Stomach smooth muscle (tissue), 2 donors: ENCODE results near the gene OR10D3.
"Not testable (repeated sequence)": the region's sequence is repeated elsewhere in the genome, so short reads cannot be mapped to it uniquely, and the experiment has no call there.

ENCODE experiments used
- H3K27ac ChIP-seq: one replicate; pipeline ENCODE4 v1.7.0; 2013; ENCODE audit warnings: mild to moderate bottlenecking, low read length, inconsistent platforms
- H3K27me3 ChIP-seq, 2 donors: one replicate each; pipeline ENCODE4 v1.7.0; 2013; ENCODE audit warnings: low read length in 2 of 2; ENCODE audit not compliant: insufficient read depth in 2 of 2, control insufficient read depth in 1 of 2
- H3K36me3 ChIP-seq, 2 donors: one replicate each; pipeline ENCODE4 v1.7.0; 2013; ENCODE audit warnings: low read length in 2 of 2; ENCODE audit not compliant: control insufficient read depth in 2 of 2, insufficient read depth in 2 of 2
- H3K4me1 ChIP-seq: one replicate; pipeline ENCODE4 v1.7.0; 2013; ENCODE audit warnings: low read length; ENCODE audit not compliant: control insufficient read depth, insufficient read depth
- H3K4me3 ChIP-seq, 2 donors: one replicate each; pipeline ENCODE4 v1.7.0; 2013; ENCODE audit warnings: low read length in 2 of 2
- H3K9ac ChIP-seq, 2 donors: one replicate each; pipeline ENCODE4 v1.7.0; 2013; ENCODE audit warnings: low read length in 2 of 2, mild to moderate bottlenecking in 1 of 2
- H3K9me3 ChIP-seq, 2 donors: one replicate each; pipeline ENCODE4 v1.7.0; 2013; ENCODE audit warnings: low read length in 2 of 2; ENCODE audit not compliant: control insufficient read depth in 2 of 2
- donor health status: healthy.
- donor health status: Pancreatic carcinoma.

The OR10D3 gene, protein sequence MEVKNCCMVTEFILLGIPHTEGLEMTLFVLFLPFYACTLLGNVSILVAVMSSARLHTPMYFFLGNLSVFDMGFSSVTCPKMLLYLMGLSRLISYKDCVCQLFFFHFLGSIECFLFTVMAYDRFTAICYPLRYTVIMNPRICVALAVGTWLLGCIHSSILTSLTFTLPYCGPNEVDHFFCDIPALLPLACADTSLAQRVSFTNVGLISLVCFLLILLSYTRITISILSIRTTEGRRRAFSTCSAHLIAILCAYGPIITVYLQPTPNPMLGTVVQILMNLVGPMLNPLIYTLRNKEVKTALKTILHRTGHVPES

DNA sequence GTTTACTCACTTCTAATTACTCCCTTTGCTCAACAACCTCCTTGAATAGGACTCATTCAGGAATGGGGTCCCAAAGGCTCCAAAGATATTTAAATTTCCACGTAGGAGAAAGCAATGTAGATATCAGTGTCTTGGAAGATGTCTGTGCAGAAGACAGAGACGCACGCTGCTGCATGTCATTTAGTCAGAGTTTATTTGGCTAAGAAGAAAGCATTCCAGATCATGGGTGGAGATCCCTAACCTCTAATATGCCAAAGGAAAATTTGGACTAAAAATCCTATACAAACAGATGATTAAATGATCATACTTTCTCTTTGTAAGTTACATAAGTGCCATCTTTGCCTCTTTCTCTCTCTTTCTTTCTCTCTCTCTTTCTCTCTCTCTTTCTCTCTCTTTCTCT lies at the start of gene OR10D3:
TSS of gene OR10D3 (plus strand) at position 278 of the 400 bp plus-strand sequence. CDS start 1,925 bp downstream, outside the sequence.
- Histone ChIP-seq H3K27ac (no peak within 1 kb of the TSS), H3K9ac (no peak within 1 kb of the TSS)

DNA sequence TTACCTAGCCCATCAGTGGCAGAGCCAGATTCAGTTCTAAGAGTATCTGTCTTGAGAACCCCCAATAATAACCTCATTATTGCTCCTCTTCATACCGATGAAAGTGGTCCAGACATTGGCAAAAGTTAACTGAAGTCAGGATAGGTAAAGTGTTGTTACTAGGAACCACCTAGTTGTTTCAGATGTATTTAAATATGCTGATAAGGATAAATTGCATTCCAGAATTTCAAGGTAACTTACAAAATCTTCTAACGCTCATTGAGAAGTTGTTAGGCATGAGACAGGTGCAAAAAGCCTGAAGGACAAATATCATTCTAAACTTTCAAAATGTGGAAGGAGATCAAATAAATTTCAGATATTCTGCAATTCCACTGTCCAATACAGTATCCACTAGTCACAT lies 40.1 kb upstream of the OR10D3 start:
- Histone ChIP-seq H3K36me3 (peaks cover 26% of the 10 kb centered on the region in 2 donors), H3K27me3 (no peaks in the 10 kb centered on the region), H3K4me1 (no peaks in the 10 kb centered on the region), H3K4me3 (no peak overlapping the region), H3K27ac (no peak overlapping the region), H3K9ac (no peak overlapping the region), H3K9me3 (no peaks in the 10 kb centered on the region)

More for the DNA sequence above, at the start of gene OR10D3:
- Histone ChIP-seq H3K36me3 (no peaks in the 10 kb centered on the region), H3K27me3 (no peaks in the 10 kb centered on the region), H3K4me3 (no peak within 1 kb of the TSS), H3K9me3 (no peaks in the 10 kb centered on the region), H3K4me1 (no peaks in the 10 kb centered on the region)

DNA sequence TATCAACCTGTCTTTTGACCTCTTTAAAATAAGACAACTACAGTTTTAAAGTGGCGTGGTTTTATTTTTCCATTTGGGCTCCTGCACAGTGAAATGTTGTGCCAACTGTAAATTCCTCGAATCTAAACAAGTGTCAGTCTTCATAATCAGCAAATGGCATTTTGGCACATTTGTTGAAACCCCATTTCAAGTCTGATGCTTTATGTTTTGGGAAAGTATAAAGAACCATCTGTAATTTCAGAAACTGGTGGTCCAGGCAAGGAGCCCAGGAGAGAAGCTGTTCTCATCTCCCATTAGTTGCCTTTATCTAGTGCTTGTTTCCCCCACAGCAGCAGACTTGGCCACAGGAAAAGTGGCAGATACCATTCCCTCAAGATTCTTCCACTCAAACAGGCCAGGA lies 35.2 kb upstream of the OR10D3 start:
- Histone ChIP-seq H3K36me3 (peaks cover 7 to 13% of the 10 kb centered on the region in 2 donors), H3K27me3 (no peaks in the 10 kb centered on the region), H3K9ac (no peak overlapping the region), H3K4me3 (no peak overlapping the region), H3K27ac (no peak overlapping the region), H3K4me1 (no peaks in the 10 kb centered on the region), H3K9me3 (no peaks in the 10 kb centered on the region)

GRCh38 chr11:124150684-124151083 lies 32.5 kb upstream of the OR10D3 start:
- no peaks in the 10 kb centered on the region for H3K4me1 ChIP-seq
- H3K9ac ChIP-seq, result no peak overlapping the region
- H3K9me3 ChIP-seq, result no peaks in the 10 kb centered on the region
- H3K4me3 ChIP-seq, result no peak overlapping the region
- H3K36me3 ChIP-seq, result peaks cover 0 to 2% of the 10 kb centered on the region in 2 donors
- H3K27ac ChIP-seq, result no peak overlapping the region
- H3K27me3 ChIP-seq, result no peaks in the 10 kb centered on the region

DNA sequence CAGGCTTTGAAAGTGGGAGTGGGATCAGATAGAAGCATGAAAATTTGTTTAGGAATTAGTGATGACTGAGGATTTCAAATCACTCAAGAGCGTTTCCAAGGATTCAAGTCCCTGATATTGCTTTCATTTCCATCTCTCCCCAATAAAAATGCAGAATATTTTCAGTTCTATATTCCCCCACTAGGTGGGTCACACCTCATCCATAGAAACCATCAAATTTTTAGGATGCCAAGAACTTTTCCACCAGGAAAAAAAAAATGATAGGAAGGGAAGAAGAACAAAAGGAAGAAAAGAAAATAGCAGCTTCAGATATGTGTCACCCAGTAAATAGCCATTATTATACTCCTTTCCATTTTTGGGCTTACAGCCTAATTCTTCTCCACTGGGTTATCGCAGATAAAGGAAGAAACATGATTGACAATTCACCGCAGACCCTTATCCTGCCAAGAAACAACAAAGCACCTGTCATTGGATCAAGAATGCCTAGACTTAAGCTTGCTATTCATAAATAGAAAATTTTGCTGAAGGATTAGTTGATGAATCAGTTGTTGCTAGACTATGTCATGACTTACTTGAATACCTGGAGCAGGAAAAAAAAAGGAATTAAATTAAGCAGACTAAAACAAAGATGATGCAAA lies 30.3 kb upstream of the OR10D3 start:
- Histone ChIP-seq H3K4me1 (no peaks in the 10 kb centered on the region), H3K4me3 (no peak overlapping the region), H3K9me3 (no peaks in the 10 kb centered on the region), H3K36me3 (no peaks in the 10 kb centered on the region), H3K27me3 (no peaks in the 10 kb centered on the region), H3K27ac (no peak overlapping the region), H3K9ac (no peak overlapping the region)

DNA sequence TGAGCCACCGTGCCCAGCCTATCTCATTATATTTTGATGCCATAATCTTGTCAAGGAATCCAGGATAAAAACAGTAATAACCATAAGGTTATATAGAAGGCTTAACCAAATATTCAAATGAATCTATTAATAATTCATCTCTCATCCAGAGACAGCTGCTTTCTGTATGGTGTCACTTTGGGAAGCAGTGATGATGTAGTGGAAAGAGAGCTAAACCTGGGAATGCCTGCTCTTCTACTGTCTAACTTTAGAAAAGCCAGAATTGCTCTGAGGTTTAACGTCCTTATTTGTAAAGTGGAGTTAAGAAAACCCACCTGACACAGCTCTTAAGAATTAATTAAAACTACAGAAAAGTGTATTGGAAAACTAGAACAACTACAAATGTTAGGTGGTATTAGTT lies 29.3 kb upstream of the OR10D3 start:
- Histone ChIP-seq H3K27me3 (no peaks in the 10 kb centered on the region), H3K27ac (no peak overlapping the region), H3K36me3 (no peaks in the 10 kb centered on the region), H3K4me3 (no peak overlapping the region), H3K4me1 (no peaks in the 10 kb centered on the region), H3K9me3 (no peaks in the 10 kb centered on the region), H3K9ac (no peak overlapping the region)

DNA sequence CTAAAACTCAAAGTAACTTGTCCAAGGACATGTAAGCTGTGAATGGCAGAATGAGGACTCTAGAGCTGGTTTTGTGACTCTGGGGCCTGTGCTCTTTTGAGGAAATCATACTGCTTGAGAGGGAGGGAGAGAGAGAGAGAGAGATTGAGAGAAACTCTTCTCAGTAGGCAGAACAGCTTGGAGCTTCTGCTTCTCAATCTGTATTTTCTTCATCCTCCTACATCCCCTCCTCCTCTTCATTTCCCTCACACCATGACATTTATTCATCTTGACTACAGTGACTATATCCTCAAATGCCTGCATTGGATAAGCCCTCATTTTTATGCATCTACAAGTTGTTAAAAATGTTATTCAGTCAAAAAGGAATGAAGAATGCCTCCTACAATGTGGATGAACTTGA lies 23.7 kb upstream of the OR10D3 start:
- no peak overlapping the region for H3K4me3 ChIP-seq
- no peaks in the 10 kb centered on the region for H3K27me3 ChIP-seq
- no peaks in the 10 kb centered on the region for H3K36me3 ChIP-seq
- no peak overlapping the region for H3K27ac ChIP-seq
- no peaks in the 10 kb centered on the region for H3K9me3 ChIP-seq
- H3K9ac ChIP-seq, result no peak overlapping the region
- H3K4me1 ChIP-seq, result no peaks in the 10 kb centered on the region

- H3K27me3 ChIP-seq, result no peaks in the 10 kb centered on the region
- no peaks in the 10 kb centered on the region for H3K4me1 ChIP-seq
- H3K4me3 ChIP-seq, result no peak overlapping the region
- H3K36me3 ChIP-seq, result no peaks in the 10 kb centered on the region
- H3K9me3 ChIP-seq, result no peaks in the 10 kb centered on the region
- no peak overlapping the region for H3K27ac ChIP-seq
- no peak overlapping the region for H3K9ac ChIP-seq
These were observed 22.2 kb upstream of the OR10D3 start for GRCh38 chr11:124160986-124161385.

- no peaks in the 10 kb centered on the region for H3K4me1 ChIP-seq
- H3K27ac ChIP-seq, result no peak overlapping the region
- H3K36me3 ChIP-seq, result no peaks in the 10 kb centered on the region
- H3K27me3 ChIP-seq, result peaks cover 0 to 3% of the 10 kb centered on the region in 2 donors
- H3K9ac ChIP-seq, result no peak overlapping the region
- H3K4me3 ChIP-seq, result no peak overlapping the region
- no peaks in the 10 kb centered on the region for H3K9me3 ChIP-seq
These were observed 15.3 kb upstream of the OR10D3 start for GRCh38 chr11:124167826-124168231.

GRCh38 chr11:124168796-124169195 lies 14.3 kb upstream of the OR10D3 start:
- Histone ChIP-seq H3K27me3 (peaks cover 0 to 3% of the 10 kb centered on the region in 2 donors), H3K4me3 (no peak overlapping the region), H3K27ac (no peak overlapping the region), H3K36me3 (no peaks in the 10 kb centered on the region), H3K9me3 (no peaks in the 10 kb centered on the region), H3K4me1 (no peaks in the 10 kb centered on the region), H3K9ac (no peak overlapping the region)

DNA sequence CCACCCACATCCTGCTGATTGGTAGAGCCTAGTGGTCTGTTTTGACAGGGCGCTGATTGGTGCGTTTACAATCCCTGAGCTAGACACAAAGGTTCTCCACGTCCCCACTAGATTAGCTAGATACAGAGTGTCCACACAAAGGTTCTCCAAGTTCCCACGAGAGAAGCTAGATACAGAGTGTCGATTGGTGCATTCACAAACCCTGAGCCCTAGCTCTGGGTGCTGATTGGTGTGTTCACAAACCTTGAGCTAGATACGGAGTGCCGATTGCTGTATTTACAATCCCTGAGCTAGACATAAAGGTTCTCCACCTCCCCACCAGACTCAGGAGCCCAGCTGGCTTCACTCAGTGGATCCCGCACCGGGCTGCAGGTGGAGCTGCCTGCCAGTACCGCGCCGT lies 12.8 kb upstream of the OR10D3 start:
- H3K9me3 ChIP-seq, H3K4me3 ChIP-seq, H3K27ac ChIP-seq, H3K9ac ChIP-seq, H3K27me3 ChIP-seq, H3K4me1 ChIP-seq, H3K36me3 ChIP-seq: not testable (repeated sequence)
